WTC11 (cell line): ENCODE data around the gene PASD1.

Source experiments
- TEAD4 ChIP-seq: sonication (generic); formaldehyde crosslinking; IDR thresholded peaks from 2 replicates; pipeline ENCODE4 v1.8.0; 2022; ENCODE audit warnings: mild to moderate bottlenecking, missing genetic modification reagents
- ZNF219 ChIP-seq: sonication (generic); formaldehyde crosslinking; IDR thresholded peaks from 2 replicates; pipeline ENCODE4 v1.8.0; 2023; ENCODE audit warnings: missing genetic modification reagents, mild to moderate bottlenecking, borderline replicate concordance
- TF ChIP-seq, protein P1 (sequence below): fragments of 200-600 bp; IDR thresholded peaks from 2 replicates; pipeline ENCODE4 v1.8.0; 2022; ENCODE audit warnings: antibody characterized with exemption
- TF ChIP-seq, protein P2 (sequence below): sonication (generic); formaldehyde crosslinking; IDR thresholded peaks from 2 replicates; pipeline ENCODE4 v1.8.1; 2022; ENCODE audit warnings: low read depth, missing genetic modification reagents, borderline replicate concordance
- TF ChIP-seq, protein P3 (sequence below): sonication (generic); formaldehyde crosslinking; IDR thresholded peaks from 2 replicates; pipeline ENCODE4 v1.8.0; 2022; ENCODE audit warnings: mild to moderate bottlenecking, missing genetic modification reagents
- TF ChIP-seq, protein P4 (sequence below): sonication (generic); formaldehyde crosslinking; IDR thresholded peaks from 2 replicates; pipeline ENCODE4 v1.8.0; 2022; ENCODE audit warnings: mild to moderate bottlenecking, missing genetic modification reagents
- TF ChIP-seq, protein P5 (sequence below): sonication (generic); formaldehyde crosslinking; IDR thresholded peaks from 2 replicates; pipeline ENCODE4 v1.8.1; 2022; ENCODE audit warnings: missing genetic modification reagents, borderline replicate concordance

DNA sequence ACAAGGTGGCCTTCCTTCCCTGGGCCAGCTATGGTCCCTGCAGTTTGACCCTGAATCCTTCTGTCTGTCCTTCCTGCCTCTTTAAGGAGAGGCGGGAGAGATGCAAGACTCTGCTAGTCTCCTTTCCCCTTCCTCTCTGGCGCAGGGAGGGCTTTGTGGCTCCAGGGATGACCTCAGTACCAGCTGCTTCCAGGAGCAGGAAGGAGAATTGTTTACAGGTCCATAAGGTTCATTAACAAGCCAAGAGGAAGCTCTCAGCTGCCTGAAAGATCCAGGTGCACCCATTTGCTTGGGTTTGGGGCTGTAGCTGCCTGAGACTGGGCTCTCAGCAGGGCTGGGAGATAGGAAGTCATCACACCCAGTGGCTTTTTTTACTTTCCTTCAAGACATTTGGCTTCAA lies 148.3 kb downstream of the PASD1 start:
- TF ChIP-seq, protein P1, sequence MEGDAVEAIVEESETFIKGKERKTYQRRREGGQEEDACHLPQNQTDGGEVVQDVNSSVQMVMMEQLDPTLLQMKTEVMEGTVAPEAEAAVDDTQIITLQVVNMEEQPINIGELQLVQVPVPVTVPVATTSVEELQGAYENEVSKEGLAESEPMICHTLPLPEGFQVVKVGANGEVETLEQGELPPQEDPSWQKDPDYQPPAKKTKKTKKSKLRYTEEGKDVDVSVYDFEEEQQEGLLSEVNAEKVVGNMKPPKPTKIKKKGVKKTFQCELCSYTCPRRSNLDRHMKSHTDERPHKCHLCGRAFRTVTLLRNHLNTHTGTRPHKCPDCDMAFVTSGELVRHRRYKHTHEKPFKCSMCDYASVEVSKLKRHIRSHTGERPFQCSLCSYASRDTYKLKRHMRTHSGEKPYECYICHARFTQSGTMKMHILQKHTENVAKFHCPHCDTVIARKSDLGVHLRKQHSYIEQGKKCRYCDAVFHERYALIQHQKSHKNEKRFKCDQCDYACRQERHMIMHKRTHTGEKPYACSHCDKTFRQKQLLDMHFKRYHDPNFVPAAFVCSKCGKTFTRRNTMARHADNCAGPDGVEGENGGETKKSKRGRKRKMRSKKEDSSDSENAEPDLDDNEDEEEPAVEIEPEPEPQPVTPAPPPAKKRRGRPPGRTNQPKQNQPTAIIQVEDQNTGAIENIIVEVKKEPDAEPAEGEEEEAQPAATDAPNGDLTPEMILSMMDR = no peak
- TF ChIP-seq ZNF219 (CRISPR knock-in tag) (no peak), TEAD4 (CRISPR knock-in tag) (no peak)
- TF ChIP-seq, protein P2, sequence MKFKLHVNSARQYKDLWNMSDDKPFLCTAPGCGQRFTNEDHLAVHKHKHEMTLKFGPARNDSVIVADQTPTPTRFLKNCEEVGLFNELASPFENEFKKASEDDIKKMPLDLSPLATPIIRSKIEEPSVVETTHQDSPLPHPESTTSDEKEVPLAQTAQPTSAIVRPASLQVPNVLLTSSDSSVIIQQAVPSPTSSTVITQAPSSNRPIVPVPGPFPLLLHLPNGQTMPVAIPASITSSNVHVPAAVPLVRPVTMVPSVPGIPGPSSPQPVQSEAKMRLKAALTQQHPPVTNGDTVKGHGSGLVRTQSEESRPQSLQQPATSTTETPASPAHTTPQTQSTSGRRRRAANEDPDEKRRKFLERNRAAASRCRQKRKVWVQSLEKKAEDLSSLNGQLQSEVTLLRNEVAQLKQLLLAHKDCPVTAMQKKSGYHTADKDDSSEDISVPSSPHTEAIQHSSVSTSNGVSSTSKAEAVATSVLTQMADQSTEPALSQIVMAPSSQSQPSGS (CRISPR knock-in tag) = no peak
- TF ChIP-seq, protein P3, sequence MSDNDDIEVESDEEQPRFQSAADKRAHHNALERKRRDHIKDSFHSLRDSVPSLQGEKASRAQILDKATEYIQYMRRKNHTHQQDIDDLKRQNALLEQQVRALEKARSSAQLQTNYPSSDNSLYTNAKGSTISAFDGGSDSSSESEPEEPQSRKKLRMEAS = no peak
- TF ChIP-seq, protein P4, sequence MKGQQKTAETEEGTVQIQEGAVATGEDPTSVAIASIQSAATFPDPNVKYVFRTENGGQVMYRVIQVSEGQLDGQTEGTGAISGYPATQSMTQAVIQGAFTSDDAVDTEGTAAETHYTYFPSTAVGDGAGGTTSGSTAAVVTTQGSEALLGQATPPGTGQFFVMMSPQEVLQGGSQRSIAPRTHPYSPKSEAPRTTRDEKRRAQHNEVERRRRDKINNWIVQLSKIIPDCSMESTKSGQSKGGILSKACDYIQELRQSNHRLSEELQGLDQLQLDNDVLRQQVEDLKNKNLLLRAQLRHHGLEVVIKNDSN (CRISPR knock-in tag) = no peak
- TF ChIP-seq, protein P5, sequence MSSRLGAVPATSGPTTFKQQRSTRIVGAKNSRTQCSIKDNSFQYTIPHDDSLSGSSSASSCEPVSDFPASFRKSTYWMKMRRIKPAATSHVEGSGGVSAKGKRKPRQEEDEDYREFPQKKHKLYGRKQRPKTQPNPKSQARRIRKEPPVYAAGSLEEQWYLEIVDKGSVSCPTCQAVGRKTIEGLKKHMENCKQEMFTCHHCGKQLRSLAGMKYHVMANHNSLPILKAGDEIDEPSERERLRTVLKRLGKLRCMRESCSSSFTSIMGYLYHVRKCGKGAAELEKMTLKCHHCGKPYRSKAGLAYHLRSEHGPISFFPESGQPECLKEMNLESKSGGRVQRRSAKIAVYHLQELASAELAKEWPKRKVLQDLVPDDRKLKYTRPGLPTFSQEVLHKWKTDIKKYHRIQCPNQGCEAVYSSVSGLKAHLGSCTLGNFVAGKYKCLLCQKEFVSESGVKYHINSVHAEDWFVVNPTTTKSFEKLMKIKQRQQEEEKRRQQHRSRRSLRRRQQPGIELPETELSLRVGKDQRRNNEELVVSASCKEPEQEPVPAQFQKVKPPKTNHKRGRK (CRISPR knock-in tag) = no peak
